ENCODE measurements around the gene ZNF488.

- TF ChIP-seq CTCF (IDR thresholded peaks at IDR 0.05 in 2 of 3, conservative IDR thresholded peaks at IDR 0.05 in 1 of 3; ENCODE audit: control insufficient read depth in 2 of 3, extremely low read depth in 1 of 3, insufficient read depth in 1 of 3, low read depth in 3 of 3, low read length in 3 of 3) (no peak), POLR2AphosphoS5 (IDR thresholded peaks at IDR 0.05; ENCODE audit: low read length) (no peak), ZNF274 (IDR thresholded peaks at IDR 0.05; ENCODE audit: insufficient read depth, insufficient read length) (no peak), PBX3 (IDR thresholded peaks at IDR 0.05; ENCODE audit: insufficient replicate concordance, low read depth, low read length) (no peak), POLR2A (IDR thresholded peaks at IDR 0.05; ENCODE audit: low read depth, low read length) (no peak), RAD21 (IDR thresholded peaks at IDR 0.05; ENCODE audit: insufficient read depth, low read depth, low read length) (no peak), YY1 (IDR thresholded peaks at IDR 0.05; ENCODE audit: low read depth, low read length) (no peak)
These were observed 16.7 kb upstream of the ZNF488 start for GRCh38 chr10:47400786-47401185.
